ENCODE results near the gene BHLHE41.
A peak's percentile ranks its signal among the peaks of the same experiment; 100 is the strongest.

BHLHE41 gene

GRCh38 chr12:26124446-26125399 lies at the start of gene BHLHE41:
TSS of gene BHLHE41 (minus strand) at chr12:26125037. CDS start at chr12:26124779, 258 bp downstream.
- TF ChIP-seq CTCF (IDR thresholded peaks at IDR 0.05) = no peak
- H3K4me3 ChIP-seq = peak within 1 kb of the TSS; percentile 83
- peak; percentile 89 for DNase-seq (ENCODE audit: low spot score)
- H3K27ac ChIP-seq = peak within 1 kb of the TSS; percentile 96 to 98

GRCh38 chr12:26172946-26173552 lies 48.2 kb upstream of the BHLHE41 start:
- Histone ChIP-seq H3K27ac (no peak overlapping the region), H3K4me3 (no peak overlapping the region)
- DNase-seq (ENCODE audit: low spot score) = no peak
- no peak for TF ChIP-seq CTCF (IDR thresholded peaks at IDR 0.05)

GRCh38 chr12:26172539-26172938 lies 47.7 kb upstream of the BHLHE41 start:
- no peak for TF ChIP-seq CTCF (IDR thresholded peaks at IDR 0.05)
- DNase-seq (ENCODE audit: low spot score) = no peak
- no peak overlapping the region for H3K27ac ChIP-seq
- no peak overlapping the region for H3K4me3 ChIP-seq

- no peak overlapping the region for H3K4me3 ChIP-seq
- TF ChIP-seq CTCF (IDR thresholded peaks at IDR 0.05) = no peak
- no peak for DNase-seq (ENCODE audit: low spot score)
- H3K27ac ChIP-seq = no peak overlapping the region
Observed at GRCh38 chr12:26172013-26172412, 47.2 kb upstream of the BHLHE41 start.

GRCh38 chr12:26164118-26164517 lies 39.3 kb upstream of the BHLHE41 start:
- TF ChIP-seq CTCF (IDR thresholded peaks at IDR 0.05) = no peak
- H3K4me3 ChIP-seq = no peak overlapping the region
- DNase-seq (ENCODE audit: low spot score) = no peak
- no peak overlapping the region for H3K27ac ChIP-seq

- no peak for TF ChIP-seq CTCF (IDR thresholded peaks at IDR 0.05)
- Histone ChIP-seq H3K27ac (no peak overlapping the region), H3K4me3 (no peak overlapping the region)
- no peak for DNase-seq (ENCODE audit: low spot score)
Observed at GRCh38 chr12:26162905-26163304, 38.1 kb upstream of the BHLHE41 start.
